B cell (primary cell): ENCODE data around the gene CALML6. TPM values are rescaled to one million over a fixed set of nuclear protein-coding genes. Genes with fewer than 3 reads are reported as not detected.

ENCODE experiments used
- ATAC-seq: fragments of 200-7000 bp; cut with Tn5 transposase; one replicate; pipeline ENCODE4 v1.10.0; 2021; ENCODE audit warnings: low read depth, mild to moderate bottlenecking, moderate number of reproducible peaks, moderate library complexity
- CTCF ChIA-PET: fragments of 350-600 bp; sonication (Branson Sonifier 250); formaldehyde crosslinking; loops from one replicate; lab custom pipeline; 2021; ENCODE audit warnings: antibody characterized with exemption, inconsistent platforms; lab: Charles Lee
- POLR2A ChIA-PET: fragments of 350-600 bp; sonication (Branson Sonifier 250); formaldehyde crosslinking; loops from one replicate; lab custom pipeline; 2021; ENCODE audit warnings: antibody characterized with exemption; lab: Charles Lee
- DNase-seq: peaks from one replicate; pipeline ENCODE4 v3.0.0; 2013
- H2AFZ ChIP-seq: 2 replicates; pipeline ENCODE4 v1.6.1; 2012; ENCODE audit warnings: mild to moderate bottlenecking, low read depth, low read length; ENCODE audit not compliant: insufficient read depth, poor library complexity, severe bottlenecking
- H3K27ac ChIP-seq, 2 donors: 1 replicate in 1 of 2; 2 replicates in 1 of 2; pipeline ENCODE4 v1.5.1; 2012 to 2013; ENCODE audit warnings: low read length in 2 of 2, mild to moderate bottlenecking in 2 of 2, moderate library complexity in 1 of 2
- H3K27me3 ChIP-seq, 4 experiments: fragments of 200-600 bp in 1 of 4; sonication (generic) in 1 of 4; replicated peaks in 1 of 4; 1 replicate in 2 of 4; 2 replicates in 2 of 4; pipeline versions ENCODE4 v1.6.1 to v1.7.0; 2013 to 2016; ENCODE audit warnings: low read length in 3 of 4, mild to moderate bottlenecking in 2 of 4, mixed read lengths in 1 of 4, moderate library complexity in 1 of 4; ENCODE audit not compliant: insufficient read depth in 4 of 4, control insufficient read depth in 3 of 4; ENCODE audit errors: control extremely low read depth in 1 of 4
- H3K36me3 ChIP-seq, 2 experiments: replicated peaks in 1 of 2; 1 replicate in 1 of 2; 2 replicates in 1 of 2; pipeline versions ENCODE4 v1.6.1 to v1.7.1; 2013; ENCODE audit warnings: low read length in 1 of 2; ENCODE audit not compliant: insufficient read depth in 2 of 2, control insufficient read depth in 1 of 2; ENCODE audit errors: control extremely low read depth in 1 of 2, extremely low read depth in 1 of 2
- H3K4me1 ChIP-seq, 2 donors: fragments of 200-600 bp in 1 of 2; sonication (generic) in 1 of 2; 1 replicate in 1 of 2; 2 replicates in 1 of 2; pipeline versions ENCODE4 v1.5.1 to v1.6.1; 2013 to 2017; ENCODE audit warnings: low read length in 2 of 2; ENCODE audit not compliant: control insufficient read depth in 2 of 2, insufficient read depth in 2 of 2
- H3K4me2 ChIP-seq: replicated peaks from 2 replicates; pipeline ENCODE3; 2012; ENCODE audit warnings: mild to moderate bottlenecking, low read depth, low read length; ENCODE audit not compliant: poor library complexity, severe bottlenecking
- H3K4me3 ChIP-seq, 5 experiments: fragments of 200-600 bp in 1 of 5; sonication (generic) in 1 of 5; 1 replicate in 3 of 5; 2 replicates in 2 of 5; pipeline versions ENCODE4 v1.5.1 to v1.7.0; 2011 to 2016; ENCODE audit warnings: low read length in 4 of 5, mild to moderate bottlenecking in 4 of 5, low read depth in 2 of 5, control low read depth in 1 of 5, moderate library complexity in 1 of 5; ENCODE audit not compliant: insufficient read depth in 1 of 5; ENCODE audit errors: control extremely low read depth in 1 of 5, extremely low read depth in 1 of 5
- H3K79me2 ChIP-seq: fragments of 200-600 bp; sonication (generic); one replicate; pipeline ENCODE4 v1.6.0; 2016; ENCODE audit warnings: low read length; ENCODE audit not compliant: control insufficient read depth, insufficient read depth
- H3K9ac ChIP-seq: fragments of 200-600 bp; sonication (generic); 2 replicates; pipeline ENCODE4 v1.6.1; 2017; ENCODE audit warnings: mild to moderate bottlenecking, low read length, moderate library complexity
- H3K9me3 ChIP-seq, 3 donors: one replicate each; pipeline versions ENCODE4 v1.6.1 to v1.7.1; 2013; ENCODE audit warnings: low read length in 2 of 3; ENCODE audit not compliant: control insufficient read depth in 2 of 3, insufficient read depth in 1 of 3; ENCODE audit errors: control extremely low read depth in 1 of 3
- H4K20me1 ChIP-seq: 2 replicates; pipeline ENCODE4 v1.6.0; 2012; ENCODE audit warnings: mild to moderate bottlenecking, low read length; ENCODE audit not compliant: insufficient read depth, control insufficient read depth, poor library complexity, severe bottlenecking
- H3K27ac Mint-ChIP-seq: one replicate; pipeline ENCODE4 v1.8.0; 2021; ENCODE audit warnings: mixed read lengths
- H3K27me3 Mint-ChIP-seq: one replicate; pipeline ENCODE4 v1.8.0; 2021; ENCODE audit warnings: mixed read lengths
- H3K4me1 Mint-ChIP-seq: one replicate; pipeline ENCODE4 v1.8.0; 2021; ENCODE audit warnings: mixed read lengths
- H3K4me3 Mint-ChIP-seq: one replicate; pipeline ENCODE4 v1.8.0; 2021; ENCODE audit warnings: mixed read lengths
- H3K9me3 Mint-ChIP-seq: one replicate; pipeline ENCODE4 v1.8.0; 2022; ENCODE audit warnings: mixed read lengths; ENCODE audit not compliant: insufficient read depth
- CTCF ChIP-seq: fragments of 200-600 bp; IDR thresholded peaks from one replicate; pipeline ENCODE4 v1.8.0; 2022; ENCODE audit warnings: antibody characterized with exemption, mild to moderate bottlenecking
- EZH2 ChIP-seq: IDR thresholded peaks from 2 replicates; pipeline ENCODE4 v1.6.1; 2012; ENCODE audit warnings: borderline replicate concordance, low read depth, mild to moderate bottlenecking, moderate library complexity, low read length; ENCODE audit not compliant: insufficient read depth, poor library complexity, severe bottlenecking
- WGBS: methylation state at CpG from one replicate; pipeline ENCODE4 v1.1.5; 2013; ENCODE audit warnings: missing lambda C conversion rate; ENCODE audit not compliant: insufficient coverage; 5-methylcytosine and 5-hydroxymethylcytosine counted together
- intact Hi-C: fragments of 100-400 bp; cut with micrococcal nuclease; formaldehyde crosslinking; loops from one replicate; pipeline ENCODE4 v1.10.0; 2022
- polyA plus RNA-seq: library from polyadenylated mRNA; depleted of rRNA; stranded (reverse); fragments of >200 nt; gene quantifications from 2 replicates; pipeline ENCODE4 v1.2.3, GENCODE V29; 2012
- total RNA-seq, 2 donors: library from RNA; stranded (reverse); fragments of 120-200 nt in 1 of 2; gene quantifications; 1 replicate in 1 of 2; 2 replicates in 1 of 2; pipeline versions ENCODE4 v1.2.3 to v1.2.4, GENCODE V29; 2013 to 2022

The CALML6 gene
- total and polyA plus RNA-seq, 2 donors (not counting 1 experiment from before 2014, with no cell fraction given), result 0.64 to 2.0 TPM

- H3K4me1 ChIP-seq, result no peaks in the 10 kb centered on the region
- ATAC-seq (no peak), DNase-seq (peak; percentile 12)
- no peak overlapping the region for H2AFZ ChIP-seq
- Mint-ChIP-seq H3K27me3 (peaks cover 7% of the 10 kb centered on the region), H3K9me3 (no peaks in the 10 kb centered on the region), H3K4me3 (no peak overlapping the region), H3K27ac (no peak overlapping the region), H3K4me1 (no peaks in the 10 kb centered on the region)
- intact Hi-C loops, result no loop called here
- peaks cover 0 to 10% (median 0%) of the 10 kb centered on the region in 4 experiments for H3K27me3 ChIP-seq
- peaks cover 0 to 4% (median 0%) of the 10 kb centered on the region in 3 donors for H3K9me3 ChIP-seq
- no peak overlapping the region for H3K4me2 ChIP-seq
- ChIA-PET POLR2A (no interaction called here), CTCF (no interaction called here)
- H3K79me2 ChIP-seq, result no peaks in the 10 kb centered on the region
- TF ChIP-seq EZH2, result no peak
- no peak for TF ChIP-seq CTCF
- no peaks in the 10 kb centered on the region for H4K20me1 ChIP-seq
- 78% methylated on average over 26 of the region's 26 CpGs for WGBS
- H3K9ac ChIP-seq, result no peak overlapping the region
- H3K36me3 ChIP-seq, result no peaks in the 10 kb centered on the region
- no peak overlapping the region for H3K4me3 ChIP-seq
- no peak overlapping the region for H3K27ac ChIP-seq
Observed at GRCh38 chr1:1926346-1926811, 11.3 kb downstream of the CALML6 start.

GRCh38 chr1:1926886-1927660 is 12.0 kb downstream of the CALML6 start:
- Mint-ChIP-seq H3K27ac (no peak overlapping the region), H3K9me3 (no peaks in the 10 kb centered on the region), H3K27me3 (peaks cover 7% of the 10 kb centered on the region), H3K4me3 (no peak overlapping the region), H3K4me1 (no peaks in the 10 kb centered on the region)
- H3K9me3 ChIP-seq, result peaks cover 0 to 4% (median 0%) of the 10 kb centered on the region in 3 donors
- intact Hi-C loops, result no loop called here
- peaks cover 0 to 6% (median 0%) of the 10 kb centered on the region in 4 experiments for H3K27me3 ChIP-seq
- ChIA-PET POLR2A (no interaction called here), CTCF (no interaction called here)
- ATAC-seq, result no peak
- H3K27ac ChIP-seq, result no peak overlapping the region
- TF ChIP-seq CTCF (no peak), EZH2 (no peak)
- H3K4me1 ChIP-seq, result no peaks in the 10 kb centered on the region
- H3K36me3 ChIP-seq, result no peaks in the 10 kb centered on the region
- H2AFZ ChIP-seq, result no peak overlapping the region
- H3K79me2 ChIP-seq, result no peaks in the 10 kb centered on the region
- no peak overlapping the region for H3K4me3 ChIP-seq
- WGBS, result 85% methylated on average over 21 of the region's 21 CpGs
- no peak overlapping the region for H3K4me2 ChIP-seq
- no peak overlapping the region for H3K9ac ChIP-seq
- DNase-seq, result peak; percentile 10
- H4K20me1 ChIP-seq, result no peaks in the 10 kb centered on the region
